GM19035 (cell line): ENCODE data around the gene YY1AP1.
"Not testable (repeated sequence)": the region's sequence is repeated elsewhere in the genome, so short reads cannot be mapped to it uniquely, and the experiment has no call there.

Experiments used
- ATAC-seq: cut with Tn5 transposase; IDR thresholded peaks from one replicate; pipeline ENCODE4 v1.9.1; 2021; ENCODE audit not compliant: unreplicated experiment

Gene YY1AP1

DNA sequence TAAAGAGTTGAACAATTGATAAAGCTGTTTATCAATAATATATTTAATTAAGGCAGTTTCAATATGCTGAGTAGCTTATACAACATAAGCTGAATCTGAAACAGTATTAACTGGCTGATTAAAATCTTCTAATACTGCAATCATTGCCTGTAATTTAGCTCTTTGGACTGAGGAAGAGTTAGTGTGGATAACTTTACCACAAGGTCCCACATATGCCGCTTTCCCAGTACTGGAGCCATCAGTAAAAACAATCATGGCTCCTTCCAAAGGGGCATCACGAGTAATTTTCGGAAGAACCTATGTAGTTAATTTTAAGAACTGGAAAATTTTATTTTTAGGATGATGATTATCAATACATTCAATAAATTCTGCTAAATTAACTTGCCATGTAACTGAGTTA is 7.0 kb upstream of the YY1AP1 start:
- no peak for ATAC-seq

- no peak for ATAC-seq
These were observed 6.5 kb upstream of the YY1AP1 start for GRCh38 chr1:155695072-155695471.

DNA sequence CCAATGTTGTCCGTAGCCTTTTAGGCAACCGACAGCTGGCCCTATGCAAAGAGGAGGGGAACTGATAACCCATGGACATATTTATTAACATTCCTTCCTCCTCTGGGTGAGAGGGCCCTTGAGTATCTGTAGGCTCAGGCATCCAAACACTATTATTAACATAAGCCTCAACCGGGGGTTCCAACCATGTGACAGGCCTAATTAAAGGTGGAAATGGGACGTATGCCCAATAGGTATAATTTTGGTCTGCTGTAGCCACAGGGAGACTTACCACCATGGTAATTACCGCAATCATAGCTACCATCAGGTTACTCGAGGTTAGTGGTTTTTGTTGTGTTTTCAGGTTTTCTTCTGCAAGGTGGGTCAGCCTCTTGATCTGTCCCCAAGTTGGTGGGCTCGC is 5.6 kb upstream of the YY1AP1 start:
- no peak for ATAC-seq

GRCh38 chr1:155691992-155692528 is 3.5 kb upstream of the YY1AP1 start:
- ATAC-seq: no peak

DNA sequence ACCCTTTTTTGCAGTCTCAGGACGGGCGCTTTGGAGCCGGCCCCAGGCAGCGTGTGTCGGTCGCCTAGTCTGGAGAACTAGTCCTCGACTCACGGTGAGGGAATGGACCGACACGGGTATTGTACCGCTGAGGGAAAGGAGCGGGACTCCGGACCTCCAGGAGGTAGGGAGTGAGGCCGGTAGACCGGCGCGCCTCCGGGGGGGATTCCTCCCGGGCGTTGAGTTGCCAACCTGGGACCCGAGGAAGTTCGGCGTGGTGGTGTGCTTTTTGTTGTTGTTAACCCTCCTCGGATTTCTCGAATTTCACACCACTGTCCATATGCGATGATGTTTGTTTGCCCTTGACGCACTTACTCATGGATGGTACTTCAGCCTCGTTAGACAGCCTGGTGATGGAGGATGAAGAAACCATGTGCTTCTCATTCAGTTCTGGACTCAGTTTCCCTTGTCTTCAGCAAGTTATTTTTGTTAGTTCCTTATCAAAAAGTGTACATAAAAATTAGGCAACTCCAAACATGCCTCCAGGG is 570 bp upstream of the YY1AP1 start, which contains the start of gene DAP3:
DAP3 (plus strand) TSS at position 11 of the 527 bp plus-strand sequence. CDS start 20,689 bp downstream, outside the sequence.
- not testable (repeated sequence) for ATAC-seq

DNA sequence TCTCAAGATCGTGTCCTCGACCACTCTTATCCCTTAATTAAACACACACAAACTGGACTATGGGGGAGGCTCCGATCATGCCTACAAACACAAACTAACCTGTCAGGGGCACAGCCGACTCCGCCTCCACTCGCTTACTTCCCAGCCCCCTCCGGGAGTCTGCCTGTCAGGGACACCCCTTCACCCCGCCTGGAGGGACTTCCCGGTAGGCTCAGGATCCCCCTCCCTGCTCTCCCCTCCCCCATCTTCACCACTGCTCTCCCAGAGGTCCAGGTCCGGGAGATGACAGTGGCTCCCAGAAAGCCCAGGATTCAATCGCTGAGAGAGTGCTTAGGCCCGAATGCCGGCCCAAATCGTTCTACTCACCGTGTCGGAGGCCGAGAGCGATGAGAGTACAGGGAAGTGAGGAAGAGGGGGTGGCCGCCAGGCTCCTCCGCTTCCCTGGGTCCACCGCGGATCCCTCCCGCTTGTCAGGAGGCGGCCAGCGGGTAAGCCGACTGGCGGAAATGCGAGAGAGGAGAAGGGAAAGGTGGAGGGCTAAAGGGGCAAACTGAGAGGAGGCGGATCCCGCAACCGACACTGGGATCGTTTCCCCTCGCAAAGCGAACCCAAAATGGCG is 760 bp downstream of the YY1AP1 start:
- peak; percentile 11 for ATAC-seq

DNA sequence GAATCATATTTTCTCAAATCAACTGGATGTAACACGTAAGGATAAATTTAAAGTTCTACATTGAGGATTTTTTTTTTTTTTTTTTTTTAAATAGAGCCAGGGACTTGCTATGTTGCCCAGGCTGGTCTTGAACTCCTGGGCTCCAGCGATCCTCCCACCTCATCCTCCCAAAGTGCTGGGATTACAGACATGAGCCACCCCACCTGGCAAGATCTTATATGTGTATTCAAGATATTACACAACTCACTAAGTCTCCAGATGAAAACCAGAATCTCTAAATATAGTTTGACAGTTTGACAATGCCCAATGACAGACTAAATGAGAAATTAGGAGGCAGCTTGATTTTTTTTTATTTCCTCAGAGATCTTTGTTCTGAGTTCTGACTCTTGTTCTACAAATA is 6.8 kb downstream of the YY1AP1 start:
- no peak for ATAC-seq

- no peak for ATAC-seq
These were observed 8.0 kb downstream of the YY1AP1 start for GRCh38 chr1:155680531-155680930.

GRCh38 chr1:155678992-155679391 is 9.6 kb downstream of the YY1AP1 start:
- not testable (repeated sequence) for ATAC-seq

DNA sequence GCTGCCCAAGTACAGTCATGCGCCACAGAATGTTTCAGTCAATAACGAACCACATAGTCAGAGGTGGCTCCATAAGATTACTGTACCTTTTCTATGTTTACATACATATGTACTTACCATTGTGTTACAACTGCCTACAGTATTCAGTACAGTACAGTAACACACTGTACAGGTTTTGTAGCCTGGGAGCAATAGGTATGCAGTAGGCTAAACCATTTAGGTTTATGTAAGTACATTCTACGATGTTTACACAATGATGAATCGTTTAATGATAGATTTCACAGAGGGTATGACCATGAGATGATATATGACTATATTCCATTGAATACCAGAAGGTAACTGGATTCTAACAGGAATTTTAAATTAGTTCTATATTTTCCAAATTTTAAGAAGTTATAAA is 10.5 kb downstream of the YY1AP1 start:
- ATAC-seq: no peak

GRCh38 chr1:155673003-155673402 is 15.6 kb downstream of the YY1AP1 start:
- no peak for ATAC-seq

- ATAC-seq: no peak
These were observed 16.8 kb downstream of the YY1AP1 start for GRCh38 chr1:155671750-155672149.

- ATAC-seq: no peak
These were observed 19.1 kb downstream of the YY1AP1 start for GRCh38 chr1:155669233-155670162.

- ATAC-seq: not testable (repeated sequence)
These were observed 27.3 kb downstream of the YY1AP1 start for GRCh38 chr1:155661239-155661638.

GRCh38 chr1:155657463-155657862 is 31.1 kb downstream of the YY1AP1 start:
- ATAC-seq: no peak

GRCh38 chr1:155652951-155653350 is 35.6 kb downstream of the YY1AP1 start:
- ATAC-seq: no peak

DNA sequence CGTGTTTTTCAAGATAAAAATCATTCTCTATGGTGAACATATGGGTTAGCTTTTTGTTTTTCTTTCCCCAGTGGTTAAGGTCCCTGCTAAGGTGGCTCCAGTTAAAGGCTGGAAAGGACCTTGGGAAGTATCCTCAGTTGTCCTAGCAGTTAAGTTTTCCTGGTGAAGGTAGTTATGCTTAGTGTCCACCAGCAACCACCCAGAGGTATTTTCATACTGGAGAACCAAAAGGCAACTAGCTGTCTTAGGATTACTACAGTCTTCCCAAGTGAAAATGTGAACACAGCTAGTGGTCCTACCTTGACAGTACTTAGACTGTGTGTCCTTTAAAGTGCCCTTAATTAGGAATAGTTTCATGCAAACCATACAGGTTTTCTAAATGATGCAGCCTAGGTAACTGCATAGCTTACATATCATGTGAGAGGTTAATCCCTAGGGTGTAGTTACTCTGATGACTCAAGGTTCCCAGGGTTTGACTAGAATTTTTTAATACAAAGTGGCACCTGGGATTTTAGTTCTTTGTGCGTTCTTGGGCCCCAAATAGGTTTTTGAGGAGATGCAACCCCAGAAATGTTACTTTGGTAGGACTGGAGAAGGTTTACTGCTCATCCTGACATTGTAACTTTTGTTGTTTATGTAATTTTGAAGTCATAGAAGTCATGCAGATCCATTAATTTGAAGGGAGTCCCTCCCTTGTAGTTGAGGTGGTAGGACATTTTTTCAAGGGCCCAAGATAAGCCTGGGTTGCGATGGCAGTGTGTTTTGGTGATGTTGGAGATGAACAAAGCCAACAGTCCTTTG is 36.5 kb downstream of the YY1AP1 start:
- ATAC-seq: no peak

DNA sequence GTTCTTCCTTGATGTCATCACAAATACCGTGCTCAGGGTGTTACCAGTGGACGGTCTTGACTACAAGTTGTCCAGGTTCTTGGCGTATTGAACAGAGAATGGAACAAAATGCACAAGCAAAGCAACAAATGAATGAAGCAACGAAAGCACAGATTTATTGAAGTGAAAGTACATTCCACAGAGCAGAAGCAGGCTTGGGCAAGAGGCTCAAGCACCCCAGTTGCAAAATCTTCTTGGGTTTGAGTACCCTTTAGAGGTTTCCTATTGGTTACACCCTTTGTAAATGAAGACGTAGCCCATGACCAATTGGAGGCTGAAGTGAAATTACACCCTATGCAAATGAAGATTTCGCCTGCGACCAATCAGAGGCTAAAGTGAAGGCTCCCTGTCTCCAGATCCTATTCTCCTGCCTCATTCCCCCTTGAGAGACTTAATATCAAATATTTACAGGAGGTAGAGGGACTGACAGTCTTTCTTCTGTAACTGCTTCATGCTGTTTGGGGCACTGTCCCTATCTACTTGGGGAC is 38.3 kb downstream of the YY1AP1 start:
- no peak for ATAC-seq

GRCh38 chr1:155649676-155650075 is 38.9 kb downstream of the YY1AP1 start:
- ATAC-seq: no peak
